Neuron (in vitro differentiated cells): ENCODE data around the gene DAPK1.

Source experiments
- H2AFZ ChIP-seq: one replicate; pipeline ENCODE4 v1.6.1; 2013; ENCODE audit warnings: low read depth, mild to moderate bottlenecking, inconsistent platforms, low read length, moderate library complexity
- H3K27me3 ChIP-seq: one replicate; pipeline ENCODE4 v1.6.1; 2013; ENCODE audit warnings: low read length; ENCODE audit not compliant: insufficient read depth
- H3K36me3 ChIP-seq: one replicate; pipeline ENCODE4 v1.6.1; 2013; ENCODE audit warnings: low read length; ENCODE audit not compliant: insufficient read depth
- H3K4me1 ChIP-seq: one replicate; pipeline ENCODE4 v1.6.1; 2013; ENCODE audit warnings: low read length; ENCODE audit not compliant: insufficient read depth
- H3K4me3 ChIP-seq: 2 replicates; pipeline ENCODE4 v1.5.1; 2013; ENCODE audit warnings: mild to moderate bottlenecking, low read length, moderate library complexity
- H3K9me3 ChIP-seq: one replicate; pipeline ENCODE4 v1.6.1; 2013; ENCODE audit warnings: low read length

DAPK1 gene

GRCh38 chr9:87564111-87564510 is 66.4 kb downstream of the DAPK1 start:
- H3K36me3 ChIP-seq, result no peaks in the 10 kb centered on the region
- no peak overlapping the region for H3K4me3 ChIP-seq
- H3K9me3 ChIP-seq, result peaks cover 4% of the 10 kb centered on the region
- H3K4me1 ChIP-seq, result peaks cover 13% of the 10 kb centered on the region
- H3K27me3 ChIP-seq, result no peaks in the 10 kb centered on the region
- no peak overlapping the region for H2AFZ ChIP-seq

DNA sequence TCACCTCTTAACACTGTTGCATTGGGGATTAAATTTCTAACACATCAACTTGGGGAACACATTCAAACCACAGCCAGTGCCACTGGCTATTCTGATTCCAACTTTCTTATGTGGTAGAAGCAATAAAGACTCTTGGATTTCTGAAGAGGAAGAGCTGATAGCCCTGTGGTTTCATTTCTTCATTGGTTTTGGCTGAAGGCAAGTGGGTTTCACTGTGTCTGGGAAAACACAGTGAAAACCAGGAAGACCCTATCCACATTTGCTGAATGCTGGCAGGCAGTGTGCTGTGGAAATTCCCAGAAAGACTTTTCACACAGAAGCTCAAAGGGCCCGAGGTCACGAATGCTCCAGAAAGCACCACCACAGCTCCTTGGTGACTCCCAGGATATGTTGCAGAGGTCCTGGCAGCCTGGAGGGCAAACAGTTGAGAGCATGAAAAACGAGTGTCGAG is 67.1 kb downstream of the DAPK1 start:
- no peaks in the 10 kb centered on the region for H3K27me3 ChIP-seq
- H3K4me3 ChIP-seq, result no peak overlapping the region
- peaks cover 4% of the 10 kb centered on the region for H3K9me3 ChIP-seq
- H3K36me3 ChIP-seq, result no peaks in the 10 kb centered on the region
- peaks cover 13% of the 10 kb centered on the region for H3K4me1 ChIP-seq
- H2AFZ ChIP-seq, result no peak overlapping the region

- no peak overlapping the region for H3K4me3 ChIP-seq
- no peak overlapping the region for H2AFZ ChIP-seq
- H3K9me3 ChIP-seq, result peaks cover under 1% of the 10 kb centered on the region
- H3K4me1 ChIP-seq, result peaks cover 31% of the 10 kb centered on the region
- no peaks in the 10 kb centered on the region for H3K36me3 ChIP-seq
- H3K27me3 ChIP-seq, result no peaks in the 10 kb centered on the region
These were observed 69.3 kb downstream of the DAPK1 start for GRCh38 chr9:87567001-87567400.

DNA sequence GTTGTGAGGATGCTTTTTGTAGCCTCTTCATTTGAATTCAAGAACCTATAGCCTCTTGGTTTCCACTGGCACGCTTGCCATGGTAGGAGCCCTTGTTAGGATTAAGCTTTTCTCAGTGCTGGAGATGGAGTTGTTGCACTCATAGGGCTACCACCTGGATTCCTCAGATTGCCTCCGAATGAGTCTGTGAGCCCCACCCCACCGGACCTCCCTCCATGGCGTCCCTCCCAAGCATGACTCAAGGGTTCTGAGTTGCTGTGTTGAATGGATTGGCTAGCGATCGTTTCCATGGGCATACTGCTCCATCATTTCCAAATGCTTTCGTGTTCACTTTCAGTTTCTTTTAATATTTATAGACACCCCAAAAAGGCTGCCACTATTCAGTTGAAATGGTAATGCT is 69.9 kb downstream of the DAPK1 start:
- Histone ChIP-seq H3K4me1 (peaks cover 26% of the 10 kb centered on the region), H3K9me3 (no peaks in the 10 kb centered on the region), H3K36me3 (no peaks in the 10 kb centered on the region), H2AFZ (no peak overlapping the region), H3K27me3 (no peaks in the 10 kb centered on the region), H3K4me3 (no peak overlapping the region)

DNA sequence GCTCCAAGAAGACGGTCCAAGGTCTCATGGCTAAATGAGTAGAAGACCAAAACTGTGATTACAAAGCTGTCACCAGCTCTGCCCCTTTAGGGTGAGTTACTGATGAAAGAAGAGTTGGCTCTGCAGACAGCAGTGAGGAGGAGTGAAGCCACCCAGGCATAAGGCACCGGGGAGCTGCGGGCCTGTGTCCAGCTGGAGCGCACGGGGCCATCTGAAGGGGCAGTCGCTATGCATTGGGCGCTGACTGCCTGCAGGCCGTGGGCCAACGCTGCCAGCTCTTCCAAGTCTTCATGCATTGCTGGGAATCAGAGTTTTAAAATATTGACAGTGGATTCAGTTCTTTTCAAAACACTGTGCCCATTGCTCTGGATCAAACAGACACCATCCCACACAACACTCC is 70.3 kb downstream of the DAPK1 start:
- no peaks in the 10 kb centered on the region for H3K9me3 ChIP-seq
- no peak overlapping the region for H3K4me3 ChIP-seq
- no peak overlapping the region for H2AFZ ChIP-seq
- no peaks in the 10 kb centered on the region for H3K27me3 ChIP-seq
- H3K36me3 ChIP-seq, result no peaks in the 10 kb centered on the region
- peaks cover 22% of the 10 kb centered on the region for H3K4me1 ChIP-seq

DNA sequence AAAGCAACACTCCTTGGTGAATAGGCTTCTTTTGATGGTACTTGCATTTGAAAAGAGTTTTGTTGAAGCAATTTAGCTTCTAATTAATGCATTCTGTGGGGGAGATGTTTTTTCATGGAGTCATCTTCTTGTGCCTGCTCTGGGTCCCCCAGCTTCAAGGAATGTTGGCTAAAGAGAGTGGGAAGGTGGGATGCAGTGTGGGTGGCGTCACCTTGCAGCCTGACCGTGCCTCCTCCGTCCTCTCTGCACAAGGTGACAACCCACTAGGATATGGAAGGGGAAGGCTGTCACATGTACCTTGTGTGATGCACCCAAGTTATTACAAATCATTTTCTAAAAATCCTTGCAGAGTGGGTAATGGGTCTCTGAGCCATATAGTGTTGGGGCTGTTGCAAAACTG is 70.7 kb downstream of the DAPK1 start:
- no peaks in the 10 kb centered on the region for H3K36me3 ChIP-seq
- no peaks in the 10 kb centered on the region for H3K9me3 ChIP-seq
- H3K4me1 ChIP-seq, result peaks cover 19% of the 10 kb centered on the region
- H3K4me3 ChIP-seq, result no peak overlapping the region
- H2AFZ ChIP-seq, result no peak overlapping the region
- no peaks in the 10 kb centered on the region for H3K27me3 ChIP-seq

GRCh38 chr9:87569008-87569509 is 71.4 kb downstream of the DAPK1 start:
- Histone ChIP-seq H2AFZ (no peak overlapping the region), H3K36me3 (no peaks in the 10 kb centered on the region), H3K27me3 (no peaks in the 10 kb centered on the region), H3K4me1 (peaks cover 18% of the 10 kb centered on the region), H3K4me3 (no peak overlapping the region), H3K9me3 (no peaks in the 10 kb centered on the region)

DNA sequence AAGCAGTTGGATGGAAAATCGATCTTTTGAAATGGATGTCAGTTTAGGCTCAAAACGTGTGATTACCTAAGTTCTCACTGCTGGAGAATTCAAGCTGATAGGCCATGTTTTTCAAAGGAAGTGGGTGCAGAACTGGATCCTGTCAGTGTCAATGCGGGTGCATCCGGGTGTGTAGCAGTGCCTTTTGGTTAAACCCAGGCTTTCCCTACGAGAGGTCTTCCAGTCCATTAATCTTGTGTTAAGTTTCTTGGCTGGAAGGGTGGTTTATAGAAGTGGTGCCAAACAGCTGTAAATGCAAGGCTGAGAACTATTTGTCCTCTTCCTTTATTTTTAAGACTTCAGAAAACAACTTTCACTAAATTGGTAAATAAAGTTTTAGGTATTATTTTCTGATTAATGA is 71.9 kb downstream of the DAPK1 start:
- H3K4me1 ChIP-seq, result peaks cover 18% of the 10 kb centered on the region
- no peak overlapping the region for H3K4me3 ChIP-seq
- no peaks in the 10 kb centered on the region for H3K36me3 ChIP-seq

DNA sequence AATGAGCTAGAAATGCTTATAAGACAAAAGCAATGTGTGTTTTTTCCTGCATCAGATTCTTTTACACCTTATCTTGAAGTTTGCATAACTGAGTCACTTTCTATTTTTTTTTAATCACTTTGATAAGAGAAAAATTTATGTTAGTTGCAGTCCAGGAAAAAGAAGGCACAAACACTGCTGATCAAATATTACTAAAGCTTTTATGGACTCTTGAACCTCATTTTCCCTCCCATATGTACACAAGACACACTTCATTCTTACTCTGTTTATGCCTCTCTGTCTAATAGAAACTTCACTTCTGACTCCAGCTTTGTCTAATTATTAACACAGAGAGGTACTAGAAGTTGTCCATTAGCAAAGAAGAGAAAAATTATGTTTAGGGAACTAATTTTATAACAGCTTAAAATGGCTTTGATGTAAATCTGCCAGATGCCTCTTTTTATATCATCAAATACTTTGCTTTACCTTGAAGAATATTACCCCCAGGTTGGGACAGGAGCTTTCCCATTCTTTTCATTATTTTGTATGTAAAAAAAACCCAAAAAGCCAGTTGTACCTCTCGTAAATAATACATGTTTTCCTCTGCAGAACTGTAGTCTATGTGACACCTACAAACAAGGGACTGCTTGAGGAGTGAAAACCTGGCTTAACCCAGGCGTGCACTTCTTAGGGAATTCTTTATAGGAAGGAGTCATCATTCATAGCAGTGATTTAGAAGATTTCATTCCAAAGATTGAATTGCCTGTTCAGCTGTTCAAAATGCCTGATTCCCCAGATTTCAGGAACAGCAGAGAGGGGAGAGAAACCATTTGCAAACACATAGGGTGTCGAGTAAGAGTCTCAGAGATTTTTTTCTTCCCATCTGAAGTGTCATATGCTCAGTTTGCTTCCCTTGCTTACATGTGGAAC is 72.6 kb downstream of the DAPK1 start:
- Histone ChIP-seq H3K9me3 (no peaks in the 10 kb centered on the region), H3K4me3 (no peak overlapping the region), H3K36me3 (no peaks in the 10 kb centered on the region), H3K27me3 (no peaks in the 10 kb centered on the region), H2AFZ (no peak overlapping the region), H3K4me1 (peaks cover 18% of the 10 kb centered on the region)

More for the DNA sequence above, 71.9 kb downstream of the DAPK1 start:
- no peak overlapping the region for H2AFZ ChIP-seq
- no peaks in the 10 kb centered on the region for H3K27me3 ChIP-seq
- H3K9me3 ChIP-seq, result no peaks in the 10 kb centered on the region

- no peaks in the 10 kb centered on the region for H3K27me3 ChIP-seq
- H3K4me1 ChIP-seq, result peaks cover 18% of the 10 kb centered on the region
- H2AFZ ChIP-seq, result no peak overlapping the region
These were observed 75.1 kb downstream of the DAPK1 start for GRCh38 chr9:87572719-87573118.

DNA sequence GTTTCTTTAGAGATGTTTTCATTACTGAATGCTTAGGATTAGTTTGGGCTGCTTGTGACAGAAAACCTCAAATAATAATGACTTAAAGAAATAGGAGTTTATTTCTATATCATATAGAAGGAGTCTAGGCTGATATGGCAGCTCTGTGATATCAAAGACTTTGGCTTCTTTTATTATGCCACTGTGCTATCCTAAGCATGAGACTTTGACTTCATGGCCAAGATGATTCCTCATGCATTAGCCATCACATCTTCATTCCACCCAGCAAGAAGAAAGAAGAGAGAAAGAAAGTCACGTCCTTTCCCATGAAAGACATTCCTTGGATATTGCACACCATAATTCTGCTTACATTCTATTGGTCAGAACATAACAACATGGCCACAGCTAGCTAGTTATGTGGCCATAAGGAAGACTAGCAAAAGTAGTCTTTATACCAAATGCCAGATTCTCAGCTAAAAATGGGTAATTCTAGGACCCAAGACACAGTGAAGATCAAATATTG is 76.2 kb downstream of the DAPK1 start:
- Histone ChIP-seq H3K4me3 (no peak overlapping the region), H3K27me3 (no peaks in the 10 kb centered on the region), H3K4me1 (peaks cover 26% of the 10 kb centered on the region), H2AFZ (no peak overlapping the region), H3K36me3 (no peaks in the 10 kb centered on the region), H3K9me3 (no peaks in the 10 kb centered on the region)

More at GRCh38 chr9:87572719-87573118, 75.1 kb downstream of the DAPK1 start:
- Histone ChIP-seq H3K9me3 (no peaks in the 10 kb centered on the region), H3K4me3 (no peak overlapping the region), H3K36me3 (no peaks in the 10 kb centered on the region)

DNA sequence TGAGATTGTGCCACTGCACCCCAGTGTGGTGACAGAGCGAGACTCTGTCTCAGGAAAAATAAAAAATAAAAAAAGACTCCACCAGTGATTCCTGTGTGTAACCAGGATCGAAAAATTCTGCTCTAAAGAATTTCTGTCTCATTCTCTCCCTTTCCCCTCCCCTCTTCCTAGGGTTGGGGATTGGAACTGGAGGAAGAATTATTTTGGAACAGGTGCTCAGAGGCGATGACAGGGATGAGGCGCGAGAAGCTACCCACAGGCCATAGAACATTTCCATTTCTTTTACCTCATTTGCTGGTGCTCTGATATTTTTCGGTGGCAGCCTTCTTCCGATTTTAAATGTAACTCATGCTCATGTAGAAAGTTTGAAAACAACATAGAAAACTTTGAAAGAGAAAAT is 80.1 kb downstream of the DAPK1 start:
- Histone ChIP-seq H2AFZ (no peak overlapping the region), H3K4me1 (peaks cover 8% of the 10 kb centered on the region), H3K36me3 (no peaks in the 10 kb centered on the region), H3K4me3 (no peak overlapping the region), H3K9me3 (no peaks in the 10 kb centered on the region), H3K27me3 (no peaks in the 10 kb centered on the region)

- H3K9me3 ChIP-seq, result no peaks in the 10 kb centered on the region
These were observed 81.0 kb downstream of the DAPK1 start for GRCh38 chr9:87578625-87579024.

More at GRCh38 chr9:87578625-87579024, 81.0 kb downstream of the DAPK1 start:
- H3K27me3 ChIP-seq, result no peaks in the 10 kb centered on the region
- no peak overlapping the region for H2AFZ ChIP-seq
- no peaks in the 10 kb centered on the region for H3K36me3 ChIP-seq
- H3K4me3 ChIP-seq, result no peak overlapping the region
- peaks cover 8% of the 10 kb centered on the region for H3K4me1 ChIP-seq
